Adipocyte (in vitro differentiated cells): ENCODE data around the gene NFAT5.
A peak's percentile ranks its signal among the peaks of the same experiment; 100 is the strongest.

Experiments
- DNase-seq: peaks from one replicate; pipeline ENCODE4 v3.0.0-alpha.2; 2015; ENCODE audit warnings: low read depth
- H3K27me3 ChIP-seq: replicated peaks from 2 replicates; pipeline ENCODE4 v1.7.0; 2013; ENCODE audit warnings: mild to moderate bottlenecking, low read length, moderate library complexity; ENCODE audit not compliant: control insufficient read depth, insufficient read depth
- H3K36me3 ChIP-seq: 2 replicates; pipeline ENCODE4 v1.7.0; 2013; ENCODE audit warnings: low read length, mild to moderate bottlenecking, moderate library complexity; ENCODE audit not compliant: control insufficient read depth, insufficient read depth, severe bottlenecking
- H3K4me1 ChIP-seq: 2 replicates; pipeline ENCODE4 v1.7.0; 2013; ENCODE audit warnings: mild to moderate bottlenecking, low read length, moderate library complexity; ENCODE audit not compliant: control insufficient read depth, insufficient read depth
- H3K4me3 ChIP-seq: 2 replicates; pipeline ENCODE4 v1.7.0; 2013; ENCODE audit warnings: mild to moderate bottlenecking, low read length, moderate library complexity
- H3K9ac ChIP-seq: 2 replicates; pipeline ENCODE4 v1.7.0; 2013; ENCODE audit warnings: mild to moderate bottlenecking, low read length, moderate library complexity
- H3K9me3 ChIP-seq: 2 replicates; pipeline ENCODE4 v1.7.0; 2013; ENCODE audit warnings: mild to moderate bottlenecking, low read length, moderate library complexity; ENCODE audit not compliant: control insufficient read depth

Gene NFAT5

GRCh38 chr16:69600202-69600601 lies 34.4 kb downstream of the NFAT5 start:
- DNase-seq = no peak
- Histone ChIP-seq H3K27me3 (no peaks in the 10 kb centered on the region), H3K9ac (no peak overlapping the region), H3K4me3 (no peak overlapping the region), H3K9me3 (no peaks in the 10 kb centered on the region), H3K4me1 (no peaks in the 10 kb centered on the region), H3K36me3 (peaks cover 1% of the 10 kb centered on the region)

- H3K9ac ChIP-seq = no peak overlapping the region
- no peaks in the 10 kb centered on the region for H3K4me1 ChIP-seq
- no peaks in the 10 kb centered on the region for H3K27me3 ChIP-seq
- no peak for DNase-seq
- H3K4me3 ChIP-seq = no peak overlapping the region
- no peaks in the 10 kb centered on the region for H3K9me3 ChIP-seq
- no peaks in the 10 kb centered on the region for H3K36me3 ChIP-seq
Measured at GRCh38 chr16:69601250-69601649, 35.5 kb downstream of the NFAT5 start.

DNA sequence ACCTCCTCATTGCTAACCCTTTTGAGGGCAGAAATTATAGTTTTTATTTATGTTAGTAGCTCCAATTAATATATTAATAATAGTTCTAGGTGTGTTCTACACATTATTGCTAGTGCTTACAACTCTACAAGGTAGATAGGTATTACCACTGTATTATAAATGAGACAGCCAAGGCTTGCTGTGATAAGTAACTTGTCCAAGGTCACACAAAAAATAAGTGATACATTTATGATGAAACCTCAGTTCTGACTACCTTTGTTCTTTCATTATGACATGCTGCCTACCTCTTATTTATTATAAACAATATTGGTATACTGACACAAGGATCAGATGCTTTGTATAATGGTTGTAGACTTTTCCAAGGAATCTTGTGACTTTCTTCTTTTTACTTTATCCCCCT lies 41.2 kb downstream of the NFAT5 start:
- DNase-seq = no peak
- no peak overlapping the region for H3K9ac ChIP-seq
- H3K27me3 ChIP-seq = no peaks in the 10 kb centered on the region
- no peaks in the 10 kb centered on the region for H3K36me3 ChIP-seq
- H3K4me1 ChIP-seq = peaks cover 20% of the 10 kb centered on the region
- no peaks in the 10 kb centered on the region for H3K9me3 ChIP-seq
- H3K4me3 ChIP-seq = no peak overlapping the region

DNA sequence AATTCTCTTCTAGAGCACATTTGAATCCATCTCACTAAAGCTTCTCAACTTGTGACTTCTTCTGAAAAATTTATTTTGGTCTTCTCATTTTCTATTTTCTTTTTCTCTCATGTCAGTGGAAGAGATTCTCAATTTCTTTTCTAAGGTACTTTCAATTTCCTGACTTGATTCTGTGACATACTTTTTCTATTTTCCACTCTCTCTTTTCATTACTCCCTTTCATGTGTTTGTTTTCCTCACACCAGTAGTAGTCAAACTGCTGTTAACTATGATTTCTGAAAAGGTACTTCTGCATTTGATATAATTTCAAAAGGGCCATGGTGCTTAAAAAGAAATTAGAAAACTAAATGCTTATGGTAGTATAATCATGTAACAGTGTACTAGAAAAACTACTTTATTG lies 41.9 kb downstream of the NFAT5 start:
- Histone ChIP-seq H3K4me1 (peaks cover 24% of the 10 kb centered on the region), H3K9me3 (no peaks in the 10 kb centered on the region)
- no peak for DNase-seq

GRCh38 chr16:69610356-69610755 lies 44.6 kb downstream of the NFAT5 start:
- no peaks in the 10 kb centered on the region for H3K36me3 ChIP-seq
- no peaks in the 10 kb centered on the region for H3K27me3 ChIP-seq
- no peaks in the 10 kb centered on the region for H3K9me3 ChIP-seq
- H3K9ac ChIP-seq = no peak overlapping the region
- H3K4me3 ChIP-seq = peak overlapping the region; percentile 31
- H3K4me1 ChIP-seq = peaks cover 39% of the 10 kb centered on the region
- DNase-seq = peak; percentile 48

More for the DNA sequence above, 41.9 kb downstream of the NFAT5 start:
- no peak overlapping the region for H3K4me3 ChIP-seq
- H3K9ac ChIP-seq = no peak overlapping the region
- no peaks in the 10 kb centered on the region for H3K27me3 ChIP-seq
- no peaks in the 10 kb centered on the region for H3K36me3 ChIP-seq

DNA sequence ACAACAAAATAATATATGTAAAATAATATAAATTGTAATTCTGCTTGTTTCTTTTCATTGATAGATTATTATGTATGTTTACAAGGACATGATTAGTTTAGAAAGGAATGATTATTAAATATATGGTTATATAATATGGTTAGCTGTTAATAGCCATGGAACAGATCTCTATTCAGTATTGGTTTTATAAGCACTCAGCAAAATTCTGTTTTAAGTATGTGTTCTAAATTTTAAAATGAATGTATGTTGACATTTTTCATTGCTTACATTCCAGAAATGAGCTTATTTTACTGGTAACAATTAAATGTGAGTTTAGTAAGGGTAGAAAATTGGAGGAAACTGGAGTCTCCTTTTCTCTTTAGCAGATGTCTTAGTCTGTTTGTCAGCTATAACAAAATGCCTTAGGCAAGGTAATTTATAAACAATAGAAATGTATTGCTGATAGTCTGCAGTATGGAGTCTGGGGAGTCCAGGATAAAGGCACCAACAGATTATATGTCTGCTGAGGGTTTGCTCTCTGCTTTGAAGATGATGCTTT lies 45.4 kb downstream of the NFAT5 start:
- peak; percentile 67 for DNase-seq
- Histone ChIP-seq H3K27me3 (no peaks in the 10 kb centered on the region), H3K9ac (no peak overlapping the region), H3K4me1 (peaks cover 39% of the 10 kb centered on the region), H3K4me3 (no peak overlapping the region), H3K36me3 (peaks cover 4% of the 10 kb centered on the region), H3K9me3 (no peaks in the 10 kb centered on the region)

DNA sequence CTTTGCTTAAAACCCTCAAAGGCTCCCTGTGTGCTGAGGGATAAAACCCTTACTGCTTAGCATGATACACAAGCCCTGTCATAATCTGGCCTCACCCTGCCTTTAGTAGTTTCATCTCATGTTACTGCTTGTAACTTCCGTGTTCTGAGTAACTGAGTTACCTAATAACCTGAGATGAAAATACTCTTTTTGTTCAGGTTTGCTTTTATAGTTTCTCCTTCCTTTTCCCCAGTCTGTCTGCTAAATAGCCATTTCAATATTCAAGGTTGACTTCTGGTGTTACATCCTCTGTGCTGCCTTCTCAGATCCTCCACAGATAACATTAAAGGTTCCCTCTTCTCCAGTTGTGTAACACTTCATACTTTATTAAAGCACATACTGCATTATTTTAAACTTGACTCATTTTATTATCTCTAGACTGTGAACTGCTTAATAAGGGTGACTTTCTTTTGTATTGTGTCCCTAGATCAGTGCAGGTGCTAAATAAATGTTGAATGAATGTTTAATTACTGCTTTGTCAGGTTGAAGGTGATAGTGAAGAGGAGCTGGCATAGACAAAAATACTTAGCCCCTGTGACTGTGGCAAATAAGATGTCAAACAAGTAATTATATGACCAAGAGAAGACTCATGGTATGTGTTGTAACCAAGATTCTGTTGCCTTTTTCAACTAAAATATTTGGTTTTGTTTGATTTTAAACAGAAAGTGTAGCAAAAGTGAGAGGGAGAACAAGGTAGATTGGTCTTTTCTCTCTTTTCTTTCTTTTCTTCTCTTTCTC lies 47.8 kb downstream of the NFAT5 start:
- Histone ChIP-seq H3K9ac (no peak overlapping the region), H3K4me1 (peaks cover 45% of the 10 kb centered on the region), H3K27me3 (no peaks in the 10 kb centered on the region), H3K4me3 (no peak overlapping the region), H3K9me3 (no peaks in the 10 kb centered on the region), H3K36me3 (peaks cover 4% of the 10 kb centered on the region)
- DNase-seq = peak; percentile 38

- DNase-seq = no peak
- H3K27me3 ChIP-seq = no peaks in the 10 kb centered on the region
- peaks cover 4% of the 10 kb centered on the region for H3K36me3 ChIP-seq
- H3K4me1 ChIP-seq = peaks cover 59% of the 10 kb centered on the region
- H3K9ac ChIP-seq = no peak overlapping the region
- no peaks in the 10 kb centered on the region for H3K9me3 ChIP-seq
- H3K4me3 ChIP-seq = no peak overlapping the region
Measured at GRCh38 chr16:69615528-69615927, 49.8 kb downstream of the NFAT5 start.

DNA sequence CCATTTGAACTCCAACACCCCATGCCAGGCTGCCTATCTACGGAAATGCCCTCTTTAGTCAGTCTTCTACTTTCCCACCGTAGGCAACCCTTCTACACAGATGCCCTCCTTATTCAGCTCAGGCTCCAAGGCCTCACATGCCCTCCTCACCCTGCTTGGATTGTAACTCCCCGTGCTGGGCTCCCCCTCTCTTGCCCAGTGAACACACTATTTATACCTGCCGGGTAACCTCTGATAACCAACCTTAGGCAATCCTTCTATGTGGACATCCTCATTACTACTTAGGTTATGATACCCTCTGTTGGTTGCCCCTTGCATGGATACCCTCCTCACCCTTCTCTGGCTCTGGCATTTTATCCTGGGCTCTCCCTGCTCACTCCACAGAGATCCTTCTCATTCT lies 50.3 kb downstream of the NFAT5 start:
- peaks cover 4% of the 10 kb centered on the region for H3K36me3 ChIP-seq

DNA sequence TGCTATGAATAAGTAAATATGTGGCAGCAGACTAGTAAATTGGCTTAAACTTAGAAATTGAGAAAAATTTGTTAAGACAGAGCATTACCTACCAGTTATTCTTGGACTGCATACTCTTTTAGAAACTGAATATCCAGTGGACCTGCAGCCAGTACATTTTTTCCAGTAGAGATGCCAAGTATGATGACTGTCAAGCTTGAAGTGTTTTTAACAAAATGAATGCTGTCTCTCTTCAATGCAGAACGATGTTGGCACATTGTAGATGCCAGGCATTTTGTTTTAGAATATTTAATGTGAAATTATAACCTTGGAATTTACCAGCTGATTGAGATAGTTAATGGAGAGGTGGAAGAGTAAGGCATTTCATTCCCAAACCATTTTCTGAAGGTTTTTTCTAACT lies 52.5 kb downstream of the NFAT5 start:
- H3K36me3 ChIP-seq = peaks cover 4% of the 10 kb centered on the region
- H3K27me3 ChIP-seq = no peaks in the 10 kb centered on the region
- H3K4me1 ChIP-seq = peaks cover 46% of the 10 kb centered on the region
- DNase-seq = peak; percentile 70
- no peak overlapping the region for H3K9ac ChIP-seq
- no peaks in the 10 kb centered on the region for H3K9me3 ChIP-seq
- H3K4me3 ChIP-seq = peak overlapping the region; percentile 17

More for the DNA sequence above, 50.3 kb downstream of the NFAT5 start:
- Histone ChIP-seq H3K4me1 (peaks cover 58% of the 10 kb centered on the region), H3K9ac (no peak overlapping the region), H3K9me3 (no peaks in the 10 kb centered on the region), H3K27me3 (no peaks in the 10 kb centered on the region), H3K4me3 (no peak overlapping the region)
- no peak for DNase-seq

- H3K9me3 ChIP-seq = no peaks in the 10 kb centered on the region
- H3K4me3 ChIP-seq = peak overlapping the region; percentile 17
- no peaks in the 10 kb centered on the region for H3K27me3 ChIP-seq
- no peak for DNase-seq
- H3K9ac ChIP-seq = no peak overlapping the region
- peaks cover 4% of the 10 kb centered on the region for H3K36me3 ChIP-seq
- H3K4me1 ChIP-seq = peaks cover 42% of the 10 kb centered on the region
Measured at GRCh38 chr16:69618721-69619120, 53.0 kb downstream of the NFAT5 start.
